Measurements from ENCODE around the gene WAC.
"Not testable (repeated sequence)": the region's sequence is repeated elsewhere in the genome, so short reads cannot be mapped to it uniquely, and the experiment has no call there.

WAC gene

DNA sequence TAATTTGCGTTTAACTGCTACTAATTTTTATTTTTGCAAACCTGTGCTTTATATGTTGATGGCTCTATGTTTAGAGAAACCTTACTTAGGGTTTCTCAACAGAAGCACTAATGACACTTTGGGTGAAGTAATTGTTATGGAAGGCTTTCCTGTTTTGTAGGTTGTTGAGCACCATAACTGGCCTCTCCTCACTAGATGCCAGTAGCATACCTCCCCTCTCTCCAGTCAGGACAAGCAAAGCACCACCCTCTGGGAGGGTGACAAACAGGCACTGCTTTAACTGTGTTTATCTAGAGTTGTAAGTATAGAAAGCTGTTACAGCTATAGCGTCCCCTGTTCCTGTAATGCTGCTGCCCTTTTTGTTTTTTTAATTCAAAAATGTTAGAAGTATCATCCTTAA lies 60.9 kb downstream of the WAC start:
- no peak for DNase-seq (ENCODE audit: low read depth)
- TF ChIP-seq, protein P1, sequence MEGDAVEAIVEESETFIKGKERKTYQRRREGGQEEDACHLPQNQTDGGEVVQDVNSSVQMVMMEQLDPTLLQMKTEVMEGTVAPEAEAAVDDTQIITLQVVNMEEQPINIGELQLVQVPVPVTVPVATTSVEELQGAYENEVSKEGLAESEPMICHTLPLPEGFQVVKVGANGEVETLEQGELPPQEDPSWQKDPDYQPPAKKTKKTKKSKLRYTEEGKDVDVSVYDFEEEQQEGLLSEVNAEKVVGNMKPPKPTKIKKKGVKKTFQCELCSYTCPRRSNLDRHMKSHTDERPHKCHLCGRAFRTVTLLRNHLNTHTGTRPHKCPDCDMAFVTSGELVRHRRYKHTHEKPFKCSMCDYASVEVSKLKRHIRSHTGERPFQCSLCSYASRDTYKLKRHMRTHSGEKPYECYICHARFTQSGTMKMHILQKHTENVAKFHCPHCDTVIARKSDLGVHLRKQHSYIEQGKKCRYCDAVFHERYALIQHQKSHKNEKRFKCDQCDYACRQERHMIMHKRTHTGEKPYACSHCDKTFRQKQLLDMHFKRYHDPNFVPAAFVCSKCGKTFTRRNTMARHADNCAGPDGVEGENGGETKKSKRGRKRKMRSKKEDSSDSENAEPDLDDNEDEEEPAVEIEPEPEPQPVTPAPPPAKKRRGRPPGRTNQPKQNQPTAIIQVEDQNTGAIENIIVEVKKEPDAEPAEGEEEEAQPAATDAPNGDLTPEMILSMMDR (conservative IDR thresholded peaks at IDR 0.05; ENCODE audit: low read depth, low read length) = no peak

DNA sequence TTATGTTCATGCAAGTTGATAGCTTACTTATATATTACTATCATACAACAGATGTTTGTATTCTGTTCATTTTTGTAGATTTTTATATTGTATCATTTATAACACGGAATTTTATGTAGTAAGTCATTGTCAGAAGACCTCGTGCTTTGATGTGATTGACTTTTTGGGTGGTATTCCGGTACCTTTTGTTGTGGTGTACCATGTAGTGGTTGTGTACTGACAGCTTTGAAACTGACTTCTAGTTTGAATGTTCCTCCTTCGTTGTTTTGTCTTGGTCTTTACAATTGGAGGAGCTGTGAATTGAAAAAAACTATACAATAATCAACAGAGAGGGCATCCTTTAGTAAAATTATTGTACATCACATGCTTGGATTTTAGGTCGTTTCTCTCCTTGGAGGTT lies 61.5 kb downstream of the WAC start:
- DNase-seq (ENCODE audit: low read depth) = no peak
- no peak overlapping the region for H3K4me3 ChIP-seq (ENCODE audit: low read depth, low read length)
- TF ChIP-seq, protein P1 (conservative IDR thresholded peaks at IDR 0.05; ENCODE audit: low read depth, low read length) = no peak

More for the DNA sequence above, 60.9 kb downstream of the WAC start:
- no peak overlapping the region for H3K4me3 ChIP-seq (ENCODE audit: low read depth, low read length)

- TF ChIP-seq, protein P1 (conservative IDR thresholded peaks at IDR 0.05; ENCODE audit: low read depth, low read length) = no peak
- peak; percentile 60 for DNase-seq (ENCODE audit: low read depth)
- no peak overlapping the region for H3K4me3 ChIP-seq (ENCODE audit: low read depth, low read length)
These were observed 62.7 kb downstream of the WAC start for GRCh38 chr10:28595613-28596012.

GRCh38 chr10:28600056-28600455 lies 67.1 kb downstream of the WAC start:
- H3K4me3 ChIP-seq (ENCODE audit: low read depth, low read length) = no peak overlapping the region
- no peak for DNase-seq (ENCODE audit: low read depth)
- TF ChIP-seq, protein P1 (conservative IDR thresholded peaks at IDR 0.05; ENCODE audit: low read depth, low read length) = no peak

DNA sequence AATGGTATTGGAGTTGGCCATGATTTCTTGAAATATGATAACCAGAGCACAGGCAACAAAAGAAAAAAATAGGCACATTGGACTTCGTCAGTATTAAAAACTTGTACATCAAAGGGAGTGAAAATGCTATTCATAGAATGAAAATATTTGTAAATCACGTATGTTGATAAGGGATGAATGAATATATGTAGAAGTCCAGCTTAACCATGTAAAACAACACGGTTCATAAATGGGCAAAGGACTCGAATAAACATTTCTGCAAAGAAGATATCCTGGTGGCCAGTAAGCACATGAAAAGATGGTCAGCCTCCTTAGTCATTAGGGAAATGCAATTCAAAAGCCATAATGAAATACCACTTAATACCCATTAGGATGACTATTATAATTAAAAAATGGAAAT lies 68.1 kb downstream of the WAC start:
- DNase-seq (ENCODE audit: low read depth) = no peak

DNA sequence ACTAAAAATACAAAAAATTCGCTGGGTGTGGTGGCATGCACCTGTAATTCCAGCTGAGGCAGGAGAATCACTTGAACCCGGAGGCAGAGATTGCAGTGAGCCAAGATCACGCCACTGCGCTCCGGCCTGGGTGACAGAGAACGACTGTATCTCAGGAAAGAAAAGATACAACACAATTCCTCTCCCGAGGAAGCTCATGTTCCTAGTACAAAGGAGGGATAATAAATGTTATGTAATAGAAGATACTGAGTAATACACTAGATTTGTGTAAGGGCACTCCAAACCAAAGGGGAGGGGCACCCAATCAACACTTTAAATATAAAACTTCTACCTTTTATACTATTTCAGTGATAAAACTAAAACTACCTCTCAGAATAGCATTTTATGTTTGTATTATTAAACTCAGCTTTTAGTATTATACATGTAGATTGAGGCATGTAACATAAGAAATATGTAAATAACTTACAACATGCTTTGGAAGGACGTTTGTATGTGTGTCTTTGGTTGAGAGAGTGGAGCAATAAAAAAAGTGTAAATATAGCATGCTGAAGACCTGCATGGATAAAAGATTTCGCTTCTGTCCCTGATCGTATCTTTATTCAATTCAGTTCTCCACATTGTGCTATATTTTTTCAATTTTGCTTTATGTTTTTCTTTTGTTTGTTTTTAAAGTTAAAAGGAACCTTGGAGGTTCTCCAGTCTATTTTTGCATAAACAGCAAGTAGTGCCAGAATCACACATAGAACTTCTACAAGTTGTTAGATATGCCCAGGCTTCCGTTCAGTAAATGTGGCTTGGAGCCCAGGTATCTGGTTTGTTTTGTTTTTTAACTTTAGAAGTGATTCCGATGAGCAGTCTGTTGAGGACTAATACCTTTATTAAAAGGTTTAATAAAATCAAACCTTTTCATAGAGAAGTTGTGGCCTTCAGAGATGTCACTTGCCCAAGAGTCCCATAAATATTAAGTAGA lies 71.9 kb downstream of the WAC start:
- DNase-seq (ENCODE audit: low read depth) = no peak
- no peak overlapping the region for H3K4me3 ChIP-seq (ENCODE audit: low read depth, low read length)
- TF ChIP-seq, protein P1 (conservative IDR thresholded peaks at IDR 0.05; ENCODE audit: low read depth, low read length) = no peak

More for the DNA sequence above, 68.1 kb downstream of the WAC start:
- TF ChIP-seq, protein P1 (conservative IDR thresholded peaks at IDR 0.05; ENCODE audit: low read depth, low read length) = no peak
- H3K4me3 ChIP-seq (ENCODE audit: low read depth, low read length) = no peak overlapping the region

DNA sequence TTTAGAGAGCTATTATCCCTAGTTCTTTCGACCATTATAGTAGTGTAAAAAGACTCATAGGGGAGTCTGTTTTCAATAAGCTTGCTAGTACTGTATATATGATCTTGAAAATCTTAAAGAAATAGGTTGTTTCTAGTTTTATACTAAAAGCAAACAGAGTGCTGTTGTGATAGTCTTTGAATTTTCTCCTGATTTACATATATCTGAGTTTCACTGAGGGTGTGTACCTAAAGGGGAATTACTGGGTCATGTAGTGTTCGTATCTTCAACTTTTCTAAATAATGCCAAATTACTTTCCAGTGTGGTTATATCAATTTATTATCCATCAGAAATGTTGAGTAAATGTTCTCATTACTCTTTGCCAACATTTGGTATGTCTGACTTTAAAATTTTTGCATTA lies 73.7 kb downstream of the WAC start:
- TF ChIP-seq, protein P1 (conservative IDR thresholded peaks at IDR 0.05; ENCODE audit: low read depth, low read length) = no peak
- no peak for DNase-seq (ENCODE audit: low read depth)
- H3K4me3 ChIP-seq (ENCODE audit: low read depth, low read length) = no peak overlapping the region

GRCh38 chr10:28609636-28610035 lies 76.7 kb downstream of the WAC start:
- DNase-seq (ENCODE audit: low read depth); H3K4me3 ChIP-seq (ENCODE audit: low read depth, low read length): not testable (repeated sequence)

All from choroid plexus epithelial cell (primary cell).